H9 (cell line): ENCODE results near the gene C4orf17. TPM values are rescaled to one million over a fixed set of nuclear protein-coding genes. Genes with fewer than 3 reads are reported as not detected.

Experiments
- DNase-seq: peaks from one replicate; pipeline ENCODE4 v3.0.0-alpha.2; 2017
- H2AFZ ChIP-seq: one replicate; pipeline ENCODE4 v1.6.1; 2013; ENCODE audit warnings: mild to moderate bottlenecking, low read length, control low read depth, moderate library complexity
- H2AK5ac ChIP-seq: 2 replicates; pipeline ENCODE4 v1.6.1; 2013; ENCODE audit warnings: low read length, control low read depth, mixed read lengths; ENCODE audit not compliant: insufficient read length
- H2BK120ac ChIP-seq: one replicate; pipeline ENCODE4 v1.6.1; 2013; ENCODE audit warnings: low read depth, mild to moderate bottlenecking, low read length, control low read depth, inconsistent platforms; ENCODE audit not compliant: poor library complexity, severe bottlenecking
- H2BK12ac ChIP-seq: 2 replicates; pipeline ENCODE4 v1.6.1; 2013; ENCODE audit warnings: low read length, control low read depth, mixed read lengths, low read depth; ENCODE audit not compliant: insufficient read length
- H2BK15ac ChIP-seq: 2 replicates; pipeline ENCODE4 v1.6.1; 2013; ENCODE audit warnings: low read depth, low read length, control low read depth
- H2BK20ac ChIP-seq: one replicate; pipeline ENCODE4 v1.6.1; 2013; ENCODE audit warnings: low read depth, mild to moderate bottlenecking, low read length, control low read depth, inconsistent platforms; ENCODE audit not compliant: poor library complexity, severe bottlenecking
- H2BK5ac ChIP-seq: 2 replicates; pipeline ENCODE4 v1.6.1; 2013; ENCODE audit warnings: low read length, control low read depth, mixed read lengths; ENCODE audit not compliant: insufficient read length
- H3K14ac ChIP-seq: 2 replicates; pipeline ENCODE4 v1.6.1; 2013; ENCODE audit warnings: low read length, control low read depth; ENCODE audit not compliant: insufficient read depth
- H3K18ac ChIP-seq: 2 replicates; pipeline ENCODE4 v1.6.1; 2013; ENCODE audit warnings: low read depth, mild to moderate bottlenecking, mixed read lengths, low read length, control low read depth; ENCODE audit not compliant: insufficient read length
- H3K23ac ChIP-seq: 2 replicates; pipeline ENCODE4 v1.6.1; 2013; ENCODE audit warnings: low read length, control low read depth, mixed read lengths, low read depth; ENCODE audit not compliant: insufficient read length
- H3K23me2 ChIP-seq: 2 replicates; pipeline ENCODE4 v1.6.1; 2013; ENCODE audit warnings: low read depth, mild to moderate bottlenecking, mixed read lengths, low read length, control low read depth; ENCODE audit not compliant: insufficient read length, poor library complexity, severe bottlenecking
- H3K27ac ChIP-seq: 2 replicates; pipeline ENCODE4 v1.5.1; 2013; ENCODE audit warnings: low read length, control low read depth, mixed read lengths, low read depth; ENCODE audit not compliant: insufficient read length
- H3K27me3 ChIP-seq: 2 replicates; pipeline ENCODE4 v1.6.1; 2013; ENCODE audit warnings: low read length, control low read depth, inconsistent platforms; ENCODE audit not compliant: insufficient read depth
- H3K4ac ChIP-seq: 2 replicates; pipeline ENCODE4 v1.6.1; 2013; ENCODE audit warnings: low read depth, mild to moderate bottlenecking, control low read depth, inconsistent platforms, low read length, moderate library complexity
- H3K4me1 ChIP-seq: 2 replicates; pipeline ENCODE4 v1.6.1; 2013; ENCODE audit warnings: low read length, control low read depth, inconsistent platforms; ENCODE audit not compliant: insufficient read depth
- H3K4me2 ChIP-seq: 2 replicates; pipeline ENCODE4 v1.6.1; 2013; ENCODE audit warnings: low read length, control low read depth, mixed read lengths; ENCODE audit not compliant: insufficient read length, insufficient read depth
- H3K56ac ChIP-seq: 2 replicates; pipeline ENCODE4 v1.6.1; 2013; ENCODE audit warnings: low read depth, mild to moderate bottlenecking, mixed read lengths, low read length, control low read depth; ENCODE audit not compliant: insufficient read length
- H3K79me1 ChIP-seq: 2 replicates; pipeline ENCODE4 v1.6.1; 2013; ENCODE audit warnings: low read depth, mild to moderate bottlenecking, moderate library complexity, low read length, control low read depth, inconsistent platforms; ENCODE audit not compliant: insufficient read depth, poor library complexity, severe bottlenecking
- H3K79me2 ChIP-seq: 2 replicates; pipeline ENCODE4 v1.6.1; 2013; ENCODE audit warnings: low read length, control low read depth, inconsistent platforms; ENCODE audit not compliant: insufficient read depth
- H3K9ac ChIP-seq: 2 replicates; pipeline ENCODE4 v1.6.1; 2013; ENCODE audit warnings: low read length, control low read depth, mixed read lengths; ENCODE audit not compliant: insufficient read length; ENCODE audit errors: extremely low read depth
- H3K9me3 ChIP-seq: one replicate; pipeline ENCODE4 v1.6.1; 2013; ENCODE audit warnings: low read depth, low read length, inconsistent platforms; ENCODE audit not compliant: control insufficient read depth
- H3T11ph ChIP-seq: one replicate; pipeline ENCODE4 v1.6.1; 2013; ENCODE audit warnings: mild to moderate bottlenecking, low read length, control low read depth, inconsistent platforms
- H4K20me1 ChIP-seq: one replicate; pipeline ENCODE4 v1.6.1; 2013; ENCODE audit not compliant: control insufficient read depth, insufficient read length, insufficient read depth
- H4K5ac ChIP-seq: 2 replicates; pipeline ENCODE4 v1.6.1; 2013; ENCODE audit warnings: low read depth, mild to moderate bottlenecking, mixed read lengths, low read length, control low read depth; ENCODE audit not compliant: insufficient read length
- H4K8ac ChIP-seq: replicated peaks from 2 replicates; pipeline ENCODE4 v1.6.1; 2013; ENCODE audit warnings: low read length, control low read depth, mixed read lengths, low read depth; ENCODE audit not compliant: insufficient read length
- H4K91ac ChIP-seq: 2 replicates; pipeline ENCODE4 v1.6.1; 2013; ENCODE audit warnings: low read depth, mild to moderate bottlenecking, moderate library complexity, mixed read lengths, low read length, control low read depth; ENCODE audit not compliant: insufficient read length
- H3K27ac Mint-ChIP-seq, 3 experiments: 2 replicates in 2 of 3; 3 replicates in 1 of 3; pipeline ENCODE4 v1.8.0; 2020 to 2021; ENCODE audit warnings: mixed read lengths in 3 of 3, mild to moderate bottlenecking in 1 of 3, moderate library complexity in 1 of 3
- H3K27me3 Mint-ChIP-seq: 2 replicates; pipeline ENCODE4 v1.8.0; 2021; ENCODE audit warnings: low read depth, mild to moderate bottlenecking, moderate library complexity, mixed read lengths
- H3K36me3 Mint-ChIP-seq, 3 experiments: 2 replicates in 2 of 3; 3 replicates in 1 of 3; pipeline ENCODE4 v1.8.0; 2020 to 2021; ENCODE audit warnings: low read depth in 3 of 3, mixed read lengths in 3 of 3; ENCODE audit not compliant: insufficient read depth in 1 of 3
- H3K4me1 Mint-ChIP-seq, 2 experiments: 2 replicates each; pipeline ENCODE4 v1.8.0; 2020; ENCODE audit warnings: mixed read lengths in 2 of 2
- H3K4me3 Mint-ChIP-seq, 2 experiments: 2 replicates in 1 of 2; 3 replicates in 1 of 2; pipeline ENCODE4 v1.8.0; 2020 to 2021; ENCODE audit warnings: mild to moderate bottlenecking in 2 of 2, mixed read lengths in 2 of 2, moderate library complexity in 1 of 2
- H3K9me3 Mint-ChIP-seq, 2 experiments: 2 replicates in 1 of 2; 3 replicates in 1 of 2; pipeline ENCODE4 v1.8.0; 2020; ENCODE audit warnings: mild to moderate bottlenecking in 2 of 2, mixed read lengths in 2 of 2, moderate library complexity in 1 of 2
- CTCF ChIP-seq: fragments of 200-600 bp; sonication (generic); conservative IDR thresholded peaks from 3 replicates; pipeline ENCODE4 v1.8.0; 2021; ENCODE audit warnings: antibody characterized with exemption, mild to moderate bottlenecking
- WGBS: extraction: QIAGEN DNeasy Blood & Tissue Kit; methylation state at CpG from one replicate; pipeline ENCODE4 v1.1.7; 2013; ENCODE audit warnings: missing lambda C conversion rate, low lambda C conversion rate, mixed read lengths; ENCODE audit not compliant: insufficient read length; ENCODE audit errors: extremely low coverage; 5-methylcytosine and 5-hydroxymethylcytosine counted together
- total RNA-seq: library from RNA; stranded (reverse); gene quantifications from 2 replicates; pipeline ENCODE4 v1.2.1, GENCODE V29; 2021

Gene C4orf17
- total RNA-seq, 1 experiment from 2014 or later, result not detected

- no peak overlapping the region for H3K23ac ChIP-seq
- H3K56ac ChIP-seq, result no peak overlapping the region
- H2AFZ ChIP-seq, result no peak overlapping the region
- H3K27ac Mint-ChIP-seq, result no peak overlapping the region
- no peak overlapping the region for H2BK20ac ChIP-seq
- H4K5ac ChIP-seq, result no peak overlapping the region
- WGBS, result no CpG with 5 or more reads among the region's 1 CpG
- no peak overlapping the region for H3K18ac ChIP-seq
- H4K91ac ChIP-seq, result no peak overlapping the region
- H3K4me1 Mint-ChIP-seq, result no peaks in the 10 kb centered on the region
- no peaks in the 10 kb centered on the region for H4K20me1 ChIP-seq
- H3K9me3 ChIP-seq, result no peaks in the 10 kb centered on the region
- H3K27me3 Mint-ChIP-seq, result no peaks in the 10 kb centered on the region
- H3K23me2 ChIP-seq, result no peaks in the 10 kb centered on the region
- H3K9ac ChIP-seq, result no peak overlapping the region
- no peak overlapping the region for H2BK15ac ChIP-seq
- no peak overlapping the region for H3K4me2 ChIP-seq
- no peak overlapping the region for H4K8ac ChIP-seq
- DNase-seq, result no peak
- H3K27ac ChIP-seq, result no peak overlapping the region
- no peak overlapping the region for H2BK5ac ChIP-seq
- H3K4ac ChIP-seq, result no peak overlapping the region
- no peaks in the 10 kb centered on the region for H3K27me3 ChIP-seq
- H3K4me3 Mint-ChIP-seq, result no peak overlapping the region
- H3K36me3 Mint-ChIP-seq, result no peaks in the 10 kb centered on the region
- H3K4me1 ChIP-seq, result no peaks in the 10 kb centered on the region
- no peaks in the 10 kb centered on the region for H3K79me1 ChIP-seq
- TF ChIP-seq CTCF, result no peak
- H3K14ac ChIP-seq, result no peak overlapping the region
- H3K79me2 ChIP-seq, result no peaks in the 10 kb centered on the region
- H2BK120ac ChIP-seq, result no peak overlapping the region
- H3K9me3 Mint-ChIP-seq, result no peaks in the 10 kb centered on the region
- H3T11ph ChIP-seq, result no peak overlapping the region
- no peak overlapping the region for H2BK12ac ChIP-seq
- H2AK5ac ChIP-seq, result no peak overlapping the region
Observed at GRCh38 chr4:99473131-99473530, 37.7 kb upstream of the C4orf17 start.
